Body of pancreas (tissue), 4 donors: Measurements from ENCODE around the gene ARMS2. TPM values are rescaled to one million over a fixed set of nuclear protein-coding genes. Genes with fewer than 3 reads are reported as not detected.

Source experiments
- ATAC-seq: fragments of 150-250 bp; one replicate; pipeline ENCODE4 v1.9.1; 2016
- DNase-seq, 4 donors: peaks; one replicate each; pipeline ENCODE4 v3.0.0-alpha.2; 2019
- H3K27ac ChIP-seq, 4 donors: fragments of 200-600 bp; sonication (generic); 1 replicate in 3 of 4; 2 replicates in 1 of 4; pipeline versions ENCODE4 v1.5.1 to v1.6.1; 2016 to 2019; ENCODE audit warnings: mild to moderate bottlenecking in 1 of 4, mixed read lengths in 1 of 4, moderate library complexity in 1 of 4
- H3K27me3 ChIP-seq, 2 donors: fragments of 200-600 bp; sonication (generic); one replicate each; pipeline ENCODE4 v1.6.0; 2016; ENCODE audit warnings: mild to moderate bottlenecking in 1 of 2
- H3K36me3 ChIP-seq, 2 donors: fragments of 200-600 bp; sonication (generic); replicated peaks in 1 of 2; 2 replicates each; pipeline ENCODE4 v1.5.1; 2016; ENCODE audit warnings: low read depth in 2 of 2; ENCODE audit not compliant: insufficient read depth in 1 of 2
- H3K4me1 ChIP-seq: fragments of 200-600 bp; sonication (generic); one replicate; pipeline ENCODE4 v1.6.0; 2016
- H3K4me3 ChIP-seq, 2 donors: fragments of 200-600 bp; sonication (generic); 1 replicate in 1 of 2; 2 replicates in 1 of 2; pipeline ENCODE4 v1.5.1; 2016 to 2019
- H3K9me3 ChIP-seq, 3 donors: fragments of 200-600 bp; sonication (generic); 1 replicate in 2 of 3; 2 replicates in 1 of 3; pipeline ENCODE4 v1.5.1; 2016
- POLR2A ChIP-seq, 3 donors: fragments of 450-650 bp; IDR thresholded peaks; one replicate each; pipeline ENCODE4 v1.6.1; 2016; ENCODE audit warnings: antibody characterized with exemption in 3 of 3, mild to moderate bottlenecking in 2 of 3
- WGBS, 2 donors: methylation state at CpG; one replicate each; pipeline ENCODE4 v1.1.5; 2017; 5-methylcytosine and 5-hydroxymethylcytosine counted together
- intact Hi-C: fragments of 100-400 bp; cut with DNase I; formaldehyde crosslinking; loops from one replicate; pipeline ENCODE4 v1.15.1; 2023
- total RNA-seq, 2 donors: library from RNA; depleted of rRNA; stranded (reverse); fragments of >200 nt; gene quantifications; one replicate each; pipeline ENCODE4 v1.1.0, GENCODE V29; 2016
- TF ChIP-seq, protein P1 (sequence below), 7 experiments: fragments of 450-650 bp in 4 of 7; fragments of 200-600 bp in 3 of 7; sonication (generic) in 3 of 7; IDR thresholded peaks; one replicate each; pipeline ENCODE4 v1.5.1; 2016 to 2019; ENCODE audit warnings: antibody characterized with exemption in 7 of 7

ARMS2 gene
- total RNA-seq, 2 donors from 2014 or later = not detected

DNA sequence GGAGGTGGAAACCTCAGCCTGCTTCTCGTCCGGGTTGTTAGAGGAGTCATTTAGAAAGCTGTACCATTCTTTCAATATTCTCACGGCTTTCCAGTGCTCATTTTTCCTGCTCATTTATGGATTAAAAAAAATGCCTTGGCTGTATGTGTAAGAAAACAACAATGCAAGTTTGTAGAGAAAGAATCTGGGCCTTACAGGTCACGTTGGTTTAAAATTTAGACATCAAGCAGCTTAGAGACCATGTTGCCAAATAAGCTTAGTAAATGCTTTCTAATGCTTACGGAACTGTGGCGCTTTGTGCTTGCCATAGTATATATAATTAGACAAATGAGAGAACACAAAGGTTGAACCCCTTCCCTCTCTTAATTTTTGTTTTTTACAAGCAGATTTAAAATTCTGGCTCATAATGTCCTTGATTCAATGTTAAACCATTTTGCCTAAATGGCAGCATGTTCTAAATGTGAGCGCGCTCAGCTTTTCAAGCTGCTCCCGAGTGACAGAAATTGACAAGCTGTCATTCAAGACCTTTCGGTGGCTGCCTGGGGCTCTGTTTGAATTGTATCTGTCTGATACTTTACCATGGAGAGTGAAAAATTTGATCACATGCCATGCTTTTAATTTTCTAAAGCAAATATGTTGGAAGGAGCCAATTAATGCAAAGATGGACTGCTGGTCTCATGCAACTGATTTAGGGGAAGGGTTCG lies 1.1 kb downstream of the ARMS2 start:
- Histone ChIP-seq H3K4me3 (no peak overlapping the region), H3K4me1 (peaks cover 4% of the 10 kb centered on the region), H3K9me3 (no peaks in the 10 kb centered on the region), H3K27me3 (no peaks in the 10 kb centered on the region), H3K27ac (no peak overlapping the region), H3K36me3 (no peaks in the 10 kb centered on the region)
- TF ChIP-seq POLR2A (IDR thresholded peaks at IDR 0.05) = no peak
- TF ChIP-seq, protein P1, sequence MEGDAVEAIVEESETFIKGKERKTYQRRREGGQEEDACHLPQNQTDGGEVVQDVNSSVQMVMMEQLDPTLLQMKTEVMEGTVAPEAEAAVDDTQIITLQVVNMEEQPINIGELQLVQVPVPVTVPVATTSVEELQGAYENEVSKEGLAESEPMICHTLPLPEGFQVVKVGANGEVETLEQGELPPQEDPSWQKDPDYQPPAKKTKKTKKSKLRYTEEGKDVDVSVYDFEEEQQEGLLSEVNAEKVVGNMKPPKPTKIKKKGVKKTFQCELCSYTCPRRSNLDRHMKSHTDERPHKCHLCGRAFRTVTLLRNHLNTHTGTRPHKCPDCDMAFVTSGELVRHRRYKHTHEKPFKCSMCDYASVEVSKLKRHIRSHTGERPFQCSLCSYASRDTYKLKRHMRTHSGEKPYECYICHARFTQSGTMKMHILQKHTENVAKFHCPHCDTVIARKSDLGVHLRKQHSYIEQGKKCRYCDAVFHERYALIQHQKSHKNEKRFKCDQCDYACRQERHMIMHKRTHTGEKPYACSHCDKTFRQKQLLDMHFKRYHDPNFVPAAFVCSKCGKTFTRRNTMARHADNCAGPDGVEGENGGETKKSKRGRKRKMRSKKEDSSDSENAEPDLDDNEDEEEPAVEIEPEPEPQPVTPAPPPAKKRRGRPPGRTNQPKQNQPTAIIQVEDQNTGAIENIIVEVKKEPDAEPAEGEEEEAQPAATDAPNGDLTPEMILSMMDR (IDR thresholded peaks at IDR 0.05) = no peak
- intact Hi-C loops = no loop called here
- ATAC-seq (no peak), DNase-seq (no peak)
- 84% methylated on average over 11 of the region's 11 CpGs for WGBS, 2 donors

GRCh38 chr10:122457934-122458333 lies 3.5 kb downstream of the ARMS2 start:
- H3K4me1 ChIP-seq = peaks cover 18% of the 10 kb centered on the region
- no peaks in the 10 kb centered on the region for H3K9me3 ChIP-seq
- H3K36me3 ChIP-seq = no peaks in the 10 kb centered on the region
- intact Hi-C loops = no loop called here
- 57 to 78% methylated on average over 5 of the region's 5 CpGs for WGBS, 2 donors
- no peak for DNase-seq
- H3K27me3 ChIP-seq = no peaks in the 10 kb centered on the region
- TF ChIP-seq POLR2A (IDR thresholded peaks at IDR 0.05) = no peak
- TF ChIP-seq, protein P1 (IDR thresholded peaks at IDR 0.05) = no peak
- no peak for ATAC-seq
- no peak overlapping the region for H3K27ac ChIP-seq
- no peak overlapping the region for H3K4me3 ChIP-seq

GRCh38 chr10:122458693-122459092 lies 4.2 kb downstream of the ARMS2 start:
- no peak for ATAC-seq
- WGBS, 2 donors = 71 to 74% methylated on average over 3 to 6 of the region's 6 CpGs
- TF ChIP-seq, protein P1 (IDR thresholded peaks at IDR 0.05) = no peak
- no peak for TF ChIP-seq POLR2A (IDR thresholded peaks at IDR 0.05)
- peaks cover 25% of the 10 kb centered on the region for H3K4me1 ChIP-seq
- no peak overlapping the region for H3K27ac ChIP-seq
- H3K4me3 ChIP-seq = no peak overlapping the region
- H3K36me3 ChIP-seq = no peaks in the 10 kb centered on the region
- H3K9me3 ChIP-seq = no peaks in the 10 kb centered on the region
- DNase-seq = no peak
- intact Hi-C loops = no loop called here
- H3K27me3 ChIP-seq = no peaks in the 10 kb centered on the region

GRCh38 chr10:122459561-122460273 lies 5.3 kb downstream of the ARMS2 start:
- Histone ChIP-seq H3K4me1 (peaks cover 25% of the 10 kb centered on the region), H3K4me3 (no peak overlapping the region), H3K27ac (no peak overlapping the region), H3K36me3 (no peaks in the 10 kb centered on the region), H3K27me3 (no peaks in the 10 kb centered on the region), H3K9me3 (no peaks in the 10 kb centered on the region)
- no peak for TF ChIP-seq POLR2A (IDR thresholded peaks at IDR 0.05)
- TF ChIP-seq, protein P1 (IDR thresholded peaks at IDR 0.05) = no peak
- DNase-seq (no peak), ATAC-seq (no peak)
- intact Hi-C loops = no loop called here
- 64 to 76% methylated on average over 14 of the region's 14 CpGs for WGBS, 2 donors
